Upper lobe of left lung (tissue), 6 donors: ENCODE measurements around the gene VWA8. TPM values are rescaled to one million over a fixed set of nuclear protein-coding genes. Genes with fewer than 3 reads are reported as not detected.
A peak's percentile ranks its signal among the peaks of the same experiment; 100 is the strongest.

Source experiments
- ATAC-seq, 2 donors: fragments of 200-7000 bp; cut with Tn5 transposase; one replicate each; pipeline ENCODE4 v1.9.1; 2022; ENCODE audit warnings: mild to moderate bottlenecking in 2 of 2, moderate library complexity in 2 of 2; ENCODE audit not compliant: low FRiP score in 2 of 2
- DNase-seq, 2 donors: peaks; one replicate each; pipeline ENCODE4 v3.0.0-alpha.2; 2019 to 2020
- H3K27ac ChIP-seq, 4 donors: fragments of 200-600 bp; sonication (generic); one replicate each; pipeline ENCODE4 v1.5.1; 2016 to 2019
- H3K27me3 ChIP-seq, 4 donors: fragments of 200-600 bp; sonication (generic); one replicate each; pipeline ENCODE4 v1.5.1; 2017 to 2019
- H3K36me3 ChIP-seq, 4 donors: fragments of 200-600 bp; sonication (generic); one replicate each; pipeline ENCODE4 v1.5.1; 2016 to 2019
- H3K4me1 ChIP-seq, 4 donors: fragments of 200-600 bp; sonication (generic); one replicate each; pipeline ENCODE4 v1.5.1; 2018 to 2019
- H3K4me3 ChIP-seq, 4 donors: fragments of 200-600 bp; sonication (generic); one replicate each; pipeline ENCODE4 v1.5.1; 2017 to 2019; ENCODE audit warnings: mild to moderate bottlenecking in 2 of 4, moderate library complexity in 1 of 4
- H3K9me3 ChIP-seq, 4 donors: fragments of 200-600 bp; sonication (generic); one replicate each; pipeline ENCODE4 v1.5.1; 2018 to 2019
- CTCF ChIP-seq, 6 experiments: fragments of 450-650 bp in 4 of 6; fragments of 200-600 bp in 2 of 6; sonication (generic) in 2 of 6; IDR thresholded peaks; one replicate each; pipeline ENCODE4 v1.5.1; 2016 to 2019; ENCODE audit warnings: antibody characterized with exemption in 6 of 6
- EP300 ChIP-seq, 4 donors: sonication (generic); formaldehyde crosslinking; IDR thresholded peaks; one replicate each; pipeline ENCODE4 v1.5.1; 2017; ENCODE audit warnings: antibody characterized with exemption in 4 of 4, control low read depth in 2 of 4
- POLR2A ChIP-seq, 4 donors: fragments of 450-650 bp; IDR thresholded peaks; one replicate each; pipeline ENCODE4 v1.5.1; 2016 to 2017; ENCODE audit warnings: antibody characterized with exemption in 4 of 4, mild to moderate bottlenecking in 2 of 4
- POLR2AphosphoS5 ChIP-seq, 2 donors: sonication (generic); formaldehyde crosslinking; IDR thresholded peaks; one replicate each; pipeline ENCODE4 v1.5.1; 2017; ENCODE audit warnings: antibody characterized with exemption in 2 of 2
- whole genome bisulfite sequencing, 2 donors: methylation state at CpG; one replicate each; pipeline ENCODE4 v1.1.5; 2017 to 2018; 5-methylcytosine and 5-hydroxymethylcytosine counted together
- total RNA-seq, 6 donors: library from RNA; depleted of rRNA in 4 of 6; stranded (reverse); fragments of >200 nt in 4 of 6; gene quantifications; one replicate each; pipeline versions ENCODE4 v1.1.0 to v1.2.1, GENCODE V29; 2016 to 2021
- donor health status: DM: no; HTN: no; CAD: no; lungs with moderate emphysema.
- donor health status: DM: no; HTN: yes; CAD: no; lungs with severe emphysema.

VWA8 gene
- total RNA-seq, 6 donors from 2014 or later = 15.0 to 39.8 (median 16.9) TPM

DNA sequence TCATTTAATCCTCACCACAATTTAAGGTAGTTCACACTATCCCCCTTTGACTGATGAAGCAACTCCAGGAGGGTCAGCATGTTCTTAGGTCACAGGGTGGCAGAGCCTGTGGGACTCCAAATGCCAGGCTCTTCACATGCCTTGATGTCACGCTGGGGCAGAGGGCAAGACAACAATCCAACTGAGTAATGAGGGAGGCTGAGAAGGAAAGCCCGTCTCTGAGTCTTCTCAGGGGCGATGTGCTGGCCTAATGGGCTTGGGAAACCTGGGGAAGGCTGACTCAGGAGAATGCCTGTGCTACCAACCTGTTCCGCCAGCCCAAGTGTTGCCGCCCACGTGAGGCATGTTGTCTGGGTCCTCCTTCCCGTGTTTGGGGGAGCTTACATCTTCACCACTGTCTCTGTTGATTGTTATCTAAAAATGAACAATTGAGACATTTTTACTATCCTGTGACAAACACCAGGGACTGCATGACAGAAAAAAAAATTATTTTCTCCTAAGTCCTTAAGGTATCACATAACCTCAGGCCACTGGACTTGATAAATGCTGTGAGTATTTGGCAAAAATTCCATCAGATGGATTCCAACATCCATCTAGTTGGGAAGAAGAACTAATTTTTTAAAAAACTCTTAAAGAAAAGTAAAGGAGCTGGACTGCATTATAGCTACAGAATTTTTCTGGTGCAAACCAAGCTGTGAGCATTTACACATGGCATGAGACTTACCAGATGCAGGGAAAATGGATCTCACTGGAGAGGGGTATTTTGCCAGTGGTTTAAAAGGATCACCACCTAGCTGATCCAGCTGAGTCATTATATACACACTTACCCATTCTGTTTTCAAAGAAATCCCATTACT lies 346.0 kb downstream of the VWA8 start:
- Histone ChIP-seq H3K9me3 (no peaks in the 10 kb centered on the region), H3K4me1 (peaks cover 30 to 38% (median 33%) of the 10 kb centered on the region in 4 donors), H3K27me3 (no peaks in the 10 kb centered on the region), H3K4me3 (no peak overlapping the region), H3K27ac (peak overlapping the region; percentile 76 to 86 (median 79)), H3K36me3 (no peaks in the 10 kb centered on the region)
- ATAC-seq (no peak), DNase-seq (peak in 1 of 2 donors; percentile 17)
- WGBS, 2 donors = 73 to 79% methylated on average over 7 of the region's 7 CpGs
- TF ChIP-seq POLR2AphosphoS5 (IDR thresholded peaks at IDR 0.05) (no peak), POLR2A (IDR thresholded peaks at IDR 0.05) (no peak), EP300 (IDR thresholded peaks at IDR 0.05) (no peak), CTCF (IDR thresholded peaks at IDR 0.05) (no peak)

DNA sequence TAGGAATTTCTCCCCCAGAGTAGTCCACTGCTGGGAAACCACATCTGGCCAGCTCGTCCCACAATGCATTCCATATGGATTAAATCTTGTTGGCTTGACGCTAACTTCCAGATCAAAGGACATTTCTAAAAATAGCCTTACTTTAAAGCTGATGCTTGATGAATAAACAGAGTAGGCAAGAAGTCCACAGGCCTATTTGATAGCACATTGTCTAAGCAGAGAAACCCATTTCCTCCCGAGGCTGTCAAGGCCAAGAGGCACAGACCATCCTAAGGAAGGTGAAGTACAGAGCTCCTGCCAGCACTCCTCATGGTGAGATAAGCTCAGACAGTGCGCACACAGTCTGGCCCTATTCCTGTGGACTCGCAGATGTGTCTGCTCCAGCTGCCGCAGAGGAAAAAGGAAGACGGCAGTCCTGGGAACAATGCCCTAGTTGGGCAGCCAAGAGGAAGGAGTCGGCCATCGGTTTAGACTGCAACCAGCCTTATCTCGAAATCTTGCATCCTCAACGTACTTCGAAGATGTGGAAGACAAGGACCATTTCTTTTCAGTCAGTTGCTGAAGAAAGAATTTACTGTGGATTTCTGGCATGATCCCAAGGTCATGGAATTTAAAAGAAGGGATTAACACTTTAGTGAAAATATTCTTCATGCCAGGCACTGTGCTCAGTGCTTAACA lies 346.8 kb downstream of the VWA8 start:
- Histone ChIP-seq H3K4me1 (peaks cover 32 to 39% (median 38%) of the 10 kb centered on the region in 4 donors), H3K36me3 (no peaks in the 10 kb centered on the region), H3K27me3 (no peaks in the 10 kb centered on the region), H3K9me3 (no peaks in the 10 kb centered on the region), H3K4me3 (no peak overlapping the region), H3K27ac (peak overlapping the region; percentile 76 to 86 (median 79))
- 42 to 64% methylated on average over 8 to 12 of the region's 12 CpGs for WGBS, 2 donors
- peak in 1 of 2 donors; percentile 51 for DNase-seq
- TF ChIP-seq CTCF (IDR thresholded peaks at IDR 0.05) (no peak), POLR2A (IDR thresholded peaks at IDR 0.05) (no peak), POLR2AphosphoS5 (IDR thresholded peaks at IDR 0.05) (peak; percentile 75 to 86), EP300 (IDR thresholded peaks at IDR 0.05) (peak in 3 of 4 donors; percentile 7 to 64 (median 29))
- peak; percentile 82 to 91 for ATAC-seq

DNA sequence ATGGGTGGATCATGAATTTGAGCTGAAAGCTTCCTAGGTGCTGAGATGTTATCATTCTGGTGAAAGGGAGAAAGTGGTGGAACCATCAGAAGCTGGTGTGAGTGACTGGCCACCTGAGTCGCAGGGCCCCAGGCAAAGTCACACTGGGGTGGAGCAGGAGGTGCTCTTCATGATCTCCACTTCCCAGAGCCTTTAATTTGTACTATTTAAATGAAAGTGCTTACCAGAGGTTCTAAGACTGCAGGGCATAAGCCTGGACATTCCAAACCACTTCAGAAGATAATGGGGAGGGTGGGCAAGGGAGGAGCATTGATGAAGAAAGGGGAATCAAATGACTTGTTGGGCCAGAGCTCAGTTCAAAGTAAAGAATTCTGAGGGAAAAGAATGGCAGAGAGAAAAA lies 347.4 kb downstream of the VWA8 start:
- ATAC-seq (no peak), DNase-seq (no peak)
- H3K4me3 ChIP-seq = no peak overlapping the region
- no peaks in the 10 kb centered on the region for H3K9me3 ChIP-seq
- peak overlapping the region; percentile 76 to 86 (median 79) for H3K27ac ChIP-seq
- H3K4me1 ChIP-seq = peaks cover 32 to 40% (median 38%) of the 10 kb centered on the region in 4 donors
- 83 to 92% methylated on average over 1 of the region's 1 CpG for WGBS, 2 donors
- H3K27me3 ChIP-seq = no peaks in the 10 kb centered on the region
- no peaks in the 10 kb centered on the region for H3K36me3 ChIP-seq
- TF ChIP-seq POLR2A (IDR thresholded peaks at IDR 0.05) = no peak
- TF ChIP-seq POLR2AphosphoS5 (IDR thresholded peaks at IDR 0.05) = no peak

GRCh38 chr13:41611385-41611784 lies 349.5 kb downstream of the VWA8 start:
- Histone ChIP-seq H3K27me3 (no peaks in the 10 kb centered on the region), H3K4me3 (no peak overlapping the region), H3K4me1 (peaks cover 32 to 40% (median 38%) of the 10 kb centered on the region in 4 donors), H3K36me3 (no peaks in the 10 kb centered on the region), H3K9me3 (no peaks in the 10 kb centered on the region), H3K27ac (peak overlapping the region; percentile 61 to 86 (median 75))
- whole genome bisulfite sequencing, 2 donors = 80 to 86% methylated on average over 8 of the region's 8 CpGs
- no peak for ATAC-seq
- no peak for DNase-seq
- no peak for TF ChIP-seq EP300 (IDR thresholded peaks at IDR 0.05)
- TF ChIP-seq CTCF (IDR thresholded peaks at IDR 0.05) = no peak
- TF ChIP-seq POLR2A (IDR thresholded peaks at IDR 0.05) = no peak
- no peak for TF ChIP-seq POLR2AphosphoS5 (IDR thresholded peaks at IDR 0.05)

DNA sequence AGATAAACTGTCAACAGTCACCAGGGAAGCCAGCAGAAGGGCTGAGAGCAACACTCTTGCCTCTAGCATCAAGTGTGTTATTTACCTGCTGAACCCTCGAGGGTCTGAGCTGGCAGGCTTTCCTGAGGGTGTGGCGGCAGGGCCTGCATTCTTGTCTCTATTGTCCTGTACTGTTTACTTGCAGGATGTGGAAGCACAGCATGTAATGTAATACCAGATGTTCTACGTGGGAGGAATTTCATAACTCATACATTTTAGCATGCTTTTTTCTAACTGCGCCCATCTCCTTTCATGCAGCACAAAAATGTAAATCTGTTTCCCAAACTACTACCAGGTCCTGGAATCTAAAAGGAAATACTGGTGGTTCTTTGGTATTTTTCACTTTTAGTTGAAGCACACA lies 350.5 kb downstream of the VWA8 start:
- peaks cover 32 to 40% (median 38%) of the 10 kb centered on the region in 4 donors for H3K4me1 ChIP-seq
- DNase-seq (peak; percentile 8 to 57), ATAC-seq (peak; percentile 53 to 86)
- no peaks in the 10 kb centered on the region for H3K9me3 ChIP-seq
- WGBS, 2 donors = 46 to 56% methylated on average over 4 of the region's 4 CpGs
- no peaks in the 10 kb centered on the region for H3K27me3 ChIP-seq
- H3K4me3 ChIP-seq = no peak overlapping the region
- peak; percentile 66 to 97 (median 85) for TF ChIP-seq EP300 (IDR thresholded peaks at IDR 0.05)
- peak; percentile 79 to 84 for TF ChIP-seq POLR2AphosphoS5 (IDR thresholded peaks at IDR 0.05)
- no peak for TF ChIP-seq CTCF (IDR thresholded peaks at IDR 0.05)
- no peaks in the 10 kb centered on the region for H3K36me3 ChIP-seq
- peak overlapping the region; percentile 61 to 86 (median 75) for H3K27ac ChIP-seq
